RWPE1 (cell line): ENCODE results near the gene SIGMAR1.

ENCODE experiments used
- CTCF ChIA-PET: fragments of 350-600 bp; sonication (Branson Sonifier 250); formaldehyde crosslinking; extraction: SDS; loops from one replicate; lab custom pipeline; 2021; lab: Yijun Ruan, JAX
- POLR2A ChIA-PET: fragments of 400-600 bp; formaldehyde crosslinking; extraction: SDS; loops from one replicate; lab custom pipeline; 2020; ENCODE audit warnings: antibody characterized with exemption; ENCODE audit not compliant: low non-redundant PET; lab: Yijun Ruan, JAX
- DNase-seq: peaks from one replicate; pipeline ENCODE4 v3.0.0; 2012; ENCODE audit warnings: low spot score
- H3K27ac ChIP-seq: fragments of 450-650 bp; 2 replicates; pipeline ENCODE4 v1.5.1; 2017
- TF ChIP-seq, protein P1 (sequence below): fragments of 450-650 bp; conservative IDR thresholded peaks from 2 replicates; pipeline ENCODE4 v1.5.1; 2017; ENCODE audit warnings: low read depth, mild to moderate bottlenecking

The SIGMAR1 gene

DNA sequence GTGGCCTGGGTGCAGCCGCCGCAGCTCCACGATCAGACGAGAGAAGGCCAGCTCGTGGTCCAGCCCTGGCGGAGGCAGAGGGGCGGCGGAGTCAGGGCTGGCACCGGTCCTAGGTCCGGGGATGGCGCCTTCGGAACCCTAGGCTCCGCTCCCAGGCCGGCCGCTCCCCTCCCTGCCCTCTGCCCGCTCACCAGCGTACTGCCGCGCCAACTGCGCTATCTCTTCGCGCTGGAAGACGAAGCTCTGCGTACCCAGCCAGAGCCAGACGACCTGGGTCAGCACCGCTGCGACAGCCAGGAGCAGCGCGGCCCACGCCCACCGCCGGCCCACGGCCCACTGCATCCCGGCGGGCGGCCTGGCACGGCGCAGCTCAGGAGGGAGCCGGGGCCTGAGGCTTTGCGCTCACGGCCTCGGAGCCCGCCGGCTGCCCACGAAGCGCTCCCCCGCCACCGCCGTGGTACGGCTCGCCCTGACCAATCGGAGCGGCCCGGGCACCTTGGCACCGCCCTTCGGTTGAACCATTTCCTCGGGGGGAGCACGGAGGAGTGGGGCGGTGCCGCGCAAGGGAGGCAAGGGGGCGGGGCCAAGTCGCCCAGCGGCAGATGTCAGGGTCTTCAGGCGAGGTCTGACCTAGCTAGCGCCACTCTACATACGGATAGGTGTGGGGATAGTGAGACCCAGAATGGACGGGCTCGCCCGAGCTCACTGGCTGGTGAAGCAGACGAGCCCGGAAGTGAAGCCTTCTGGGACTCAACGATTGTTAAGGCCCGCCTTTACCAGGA, at the start of gene SIGMAR1:
Gene SIGMAR1 (minus strand): TSS at position 432 of the 782 bp plus-strand sequence. CDS start 90 bp downstream, at position 342.
- TF ChIP-seq, protein P1, sequence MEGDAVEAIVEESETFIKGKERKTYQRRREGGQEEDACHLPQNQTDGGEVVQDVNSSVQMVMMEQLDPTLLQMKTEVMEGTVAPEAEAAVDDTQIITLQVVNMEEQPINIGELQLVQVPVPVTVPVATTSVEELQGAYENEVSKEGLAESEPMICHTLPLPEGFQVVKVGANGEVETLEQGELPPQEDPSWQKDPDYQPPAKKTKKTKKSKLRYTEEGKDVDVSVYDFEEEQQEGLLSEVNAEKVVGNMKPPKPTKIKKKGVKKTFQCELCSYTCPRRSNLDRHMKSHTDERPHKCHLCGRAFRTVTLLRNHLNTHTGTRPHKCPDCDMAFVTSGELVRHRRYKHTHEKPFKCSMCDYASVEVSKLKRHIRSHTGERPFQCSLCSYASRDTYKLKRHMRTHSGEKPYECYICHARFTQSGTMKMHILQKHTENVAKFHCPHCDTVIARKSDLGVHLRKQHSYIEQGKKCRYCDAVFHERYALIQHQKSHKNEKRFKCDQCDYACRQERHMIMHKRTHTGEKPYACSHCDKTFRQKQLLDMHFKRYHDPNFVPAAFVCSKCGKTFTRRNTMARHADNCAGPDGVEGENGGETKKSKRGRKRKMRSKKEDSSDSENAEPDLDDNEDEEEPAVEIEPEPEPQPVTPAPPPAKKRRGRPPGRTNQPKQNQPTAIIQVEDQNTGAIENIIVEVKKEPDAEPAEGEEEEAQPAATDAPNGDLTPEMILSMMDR = no peak
- H3K27ac ChIP-seq = peak within 1 kb of the TSS; percentile 79
- ChIA-PET CTCF (interaction anchor here (0.6 to 1.7 kb wide), 6 partner anchors 9 to 717 kb away, joined by 3 to 7 read pairs (median 4); partner anchors contain the start of gene GALT), POLR2A (interaction anchor here (0.6 to 1.3 kb wide), 4 partner anchors 9 to 814 kb away, joined by 3 to 5 read pairs (median 3); partner anchors contain the start of genes GALT and IL11RA)
- DNase-seq = peak; percentile 98

DNA sequence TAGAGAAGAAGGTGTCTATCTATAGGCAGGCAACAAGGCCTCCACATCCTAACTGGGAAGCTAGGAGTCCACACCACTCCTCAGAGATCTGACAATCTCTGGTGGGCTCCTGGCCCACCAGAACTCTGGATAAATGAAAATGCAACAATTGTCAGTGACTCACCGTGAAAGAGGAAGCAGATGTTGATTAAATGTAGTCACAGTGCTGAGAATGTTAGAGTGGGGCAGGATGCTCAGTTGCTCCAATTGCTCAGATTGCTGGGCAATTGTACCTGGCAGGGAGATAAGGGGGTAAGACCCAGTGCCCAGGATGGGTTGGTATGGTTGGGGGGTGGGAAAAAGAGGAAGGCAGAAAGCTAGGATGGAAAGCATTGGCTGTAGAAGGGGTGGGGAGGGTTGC, 49.1 kb upstream of the SIGMAR1 start:
- ChIA-PET POLR2A (no interaction called here), CTCF (interaction anchor here (0.5 to 1.3 kb wide), 3 partner anchors 14 to 74 kb away, joined by 3 to 4 read pairs (median 3); no protein-coding TSS in a partner anchor)

GRCh38 chr9:34686231-34686630, 48.6 kb upstream of the SIGMAR1 start:
- TF ChIP-seq, protein P1 = no peak
- no peak overlapping the region for H3K27ac ChIP-seq
- CTCF ChIA-PET = interaction anchor here (0.5 to 1.3 kb wide), 3 partner anchors 15 to 74 kb away, joined by 3 to 4 read pairs (median 3); no protein-coding TSS in a partner anchor
- DNase-seq = no peak
- POLR2A ChIA-PET = no interaction called here

More for the DNA sequence above, 49.1 kb upstream of the SIGMAR1 start:
- H3K27ac ChIP-seq = no peak overlapping the region
- DNase-seq = no peak
- TF ChIP-seq, protein P1 = no peak

DNA sequence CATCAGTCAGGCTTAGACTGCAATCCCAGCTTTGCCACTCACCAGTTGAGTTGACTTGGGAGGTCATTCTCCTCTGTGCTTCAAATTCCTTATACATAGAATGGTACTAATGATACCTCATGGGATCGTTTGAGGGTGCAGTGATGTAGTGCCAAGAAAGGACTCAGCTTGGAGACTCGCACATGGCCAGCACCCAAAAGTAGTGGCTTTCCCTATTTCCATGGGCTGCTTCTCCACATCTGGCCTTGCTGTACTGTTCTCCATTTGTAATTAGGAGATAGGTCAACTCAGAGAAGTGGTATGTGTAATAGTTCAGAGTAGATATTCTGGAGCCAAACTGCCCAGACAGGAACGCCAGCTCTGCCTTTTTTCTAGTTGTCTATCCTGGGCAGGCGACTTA, 48.0 kb upstream of the SIGMAR1 start:
- TF ChIP-seq, protein P1 = no peak
- ChIA-PET POLR2A (no interaction called here), CTCF (interaction anchor here (1.3 kb wide), 1 partner anchor 16 kb away, joined by 4 read pairs; no protein-coding TSS in a partner anchor)
- H3K27ac ChIP-seq = no peak overlapping the region
- DNase-seq = no peak

DNA sequence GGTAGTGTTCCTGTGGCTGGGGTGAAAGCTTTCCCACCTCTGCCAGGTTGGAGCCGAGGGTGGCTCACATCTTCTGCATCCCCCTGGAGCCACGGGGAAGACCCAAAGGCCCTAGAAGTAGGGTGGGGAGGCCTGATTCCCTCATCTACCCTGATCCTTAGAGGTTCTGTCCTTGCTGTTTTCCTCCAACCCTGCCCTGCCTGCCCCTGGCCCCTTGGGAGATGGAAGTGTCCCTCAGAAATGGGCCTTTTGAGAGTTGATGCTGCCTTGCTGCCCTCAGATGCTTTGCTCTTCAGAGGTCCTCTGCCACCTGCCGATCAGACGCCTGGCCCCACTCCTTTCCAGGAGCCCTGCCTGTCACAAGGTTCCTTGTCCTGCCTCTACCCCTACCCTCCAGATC, 47.2 kb upstream of the SIGMAR1 start:
- TF ChIP-seq, protein P1 = no peak
- no peak overlapping the region for H3K27ac ChIP-seq
- POLR2A ChIA-PET = no interaction called here
- DNase-seq = no peak
- CTCF ChIA-PET = no interaction called here

GRCh38 chr9:34684145-34684544, 46.6 kb upstream of the SIGMAR1 start:
- TF ChIP-seq, protein P1 = no peak
- ChIA-PET POLR2A (no interaction called here), CTCF (interaction anchor here (0.6 kb wide), 1 partner anchor 211 kb away, joined by 4 read pairs; no protein-coding TSS in a partner anchor)
- DNase-seq = no peak
- H3K27ac ChIP-seq = no peak overlapping the region
